Stimulated activated CD8-positive, alpha-beta memory T cell treated with anti-CD3 and anti-CD28 coated beads, Interleukin-7, amount 100 ng/mL, for 24 hours (primary cell): ENCODE data around the gene HDAC8.
"Not testable (repeated sequence)": the region's sequence is repeated elsewhere in the genome, so short reads cannot be mapped to it uniquely, and the experiment has no call there.

Experiments used
- DNase-seq: peaks from one replicate; pipeline ENCODE4 v3.0.0-alpha.2; 2020; ENCODE audit warnings: low read depth

Gene HDAC8

GRCh38 chrX:72572248-72573157, at the start of gene HDAC8:
Gene HDAC8 (minus strand): TSS chrX:72572843. CDS start chrX:72572761, 82 bp downstream.
- no peak for DNase-seq

GRCh38 chrX:72621625-72622485, 49.2 kb upstream of the HDAC8 start:
- no peak for DNase-seq

GRCh38 chrX:72621163-72621562, 48.5 kb upstream of the HDAC8 start:
- no peak for DNase-seq

- DNase-seq: peak; percentile 2
Measured at GRCh38 chrX:72620550-72621145, 48.0 kb upstream of the HDAC8 start.

- DNase-seq: no peak
Measured at GRCh38 chrX:72609313-72609712, 36.7 kb upstream of the HDAC8 start.

GRCh38 chrX:72604705-72605104, 32.1 kb upstream of the HDAC8 start:
- no peak for DNase-seq

GRCh38 chrX:72604112-72604511, 31.5 kb upstream of the HDAC8 start:
- DNase-seq: no peak

GRCh38 chrX:72591038-72591437, 18.4 kb upstream of the HDAC8 start:
- DNase-seq: not testable (repeated sequence)

- no peak for DNase-seq
Measured at GRCh38 chrX:72584163-72584562, 11.5 kb upstream of the HDAC8 start.

GRCh38 chrX:72576141-72576894, 3.7 kb upstream of the HDAC8 start:
- DNase-seq: no peak

- DNase-seq: no peak
Measured at GRCh38 chrX:72573158-72573511, 492 bp upstream of the HDAC8 start.

- no peak for DNase-seq
Measured at GRCh38 chrX:72569786-72570185, 2.9 kb downstream of the HDAC8 start.

GRCh38 chrX:72568406-72569092, 4.1 kb downstream of the HDAC8 start:
- no peak for DNase-seq

GRCh38 chrX:72566448-72566847, 6.2 kb downstream of the HDAC8 start:
- DNase-seq: no peak

GRCh38 chrX:72559655-72560054, 13.0 kb downstream of the HDAC8 start:
- not testable (repeated sequence) for DNase-seq

GRCh38 chrX:72554448-72555140, 18.0 kb downstream of the HDAC8 start:
- DNase-seq: no peak

GRCh38 chrX:72552443-72552842, 20.2 kb downstream of the HDAC8 start:
- not testable (repeated sequence) for DNase-seq

- no peak for DNase-seq
Measured at GRCh38 chrX:72545990-72546389, 26.7 kb downstream of the HDAC8 start.

- DNase-seq: no peak
Measured at GRCh38 chrX:72540318-72540717, 32.3 kb downstream of the HDAC8 start.

- DNase-seq: no peak
Measured at GRCh38 chrX:72539822-72540221, 32.8 kb downstream of the HDAC8 start.

GRCh38 chrX:72536542-72536941, 36.1 kb downstream of the HDAC8 start:
- DNase-seq: no peak
